Measurements from ENCODE around the gene CAMKK2.

GRCh38 chr12:121202407-121203355 is 93.8 kb downstream of the CAMKK2 start:
- no peak for TF ChIP-seq TBP (optimal IDR thresholded peaks at IDR 0.05; ENCODE audit: low read depth, low read length)
- TF ChIP-seq GABPA (tag; conservative IDR thresholded peaks at IDR 0.05; ENCODE audit: low read depth): no peak
- no peak for TF ChIP-seq CTCF (IDR thresholded peaks at IDR 0.05 in 2 of 3, conservative IDR thresholded peaks at IDR 0.05 in 1 of 3; ENCODE audit: insufficient read depth in 2 of 3, low read depth in 1 of 3, low read length in 3 of 3)
- TF ChIP-seq ELF4 (CRISPR knock-in tag; IDR thresholded peaks at IDR 0.05): no peak
- TF ChIP-seq KLF10 (CRISPR knock-in tag; IDR thresholded peaks at IDR 0.05): no peak
- no peak for TF ChIP-seq MEIS2 (IDR thresholded peaks at IDR 0.05; ENCODE audit: partially characterized antibody)
- no peak for TF ChIP-seq SP1 (CRISPR knock-in tag; IDR thresholded peaks at IDR 0.05)
- TF ChIP-seq ZHX1 (conservative IDR thresholded peaks at IDR 0.05; ENCODE audit: low read length): no peak
- TF ChIP-seq MAZ (CRISPR knock-in tag; conservative IDR thresholded peaks at IDR 0.05 in 1 of 2, IDR thresholded peaks at IDR 0.05 in 1 of 2): no peak; a peak in 1 of 4 replicates
- no peak for TF ChIP-seq U2AF1 (optimal IDR thresholded peaks at IDR 0.05; ENCODE audit: low read depth, low read length)
- no peak for TF ChIP-seq POLR2AphosphoS5 (IDR thresholded peaks at IDR 0.05; ENCODE audit: control insufficient read depth, insufficient read depth, low read depth, low read length)
- no peak for TF ChIP-seq ILK (tag; IDR thresholded peaks at IDR 0.05; ENCODE audit: borderline replicate concordance, low read depth)
- TF ChIP-seq SOX6 (IDR thresholded peaks at IDR 0.05): peak; percentile 80

Measured in K562 (cell line).